HL-60 (cell line): Measurements from ENCODE around the gene MAGEF1.

ENCODE experiments used
- DNase-seq, 2 experiments: peaks; one replicate each; pipeline ENCODE4 v3.0.0-alpha.2; 2010 to 2020; ENCODE audit warnings: low read depth in 1 of 2, low spot score in 1 of 2
- H3K27ac ChIP-seq: fragments of 250-450 bp; sonication (Bioruptor Pico); replicated peaks from 2 replicates; pipeline ENCODE4 v1.5.1; 2020; ENCODE audit warnings: mild to moderate bottlenecking, moderate library complexity
- H3K27me3 ChIP-seq: fragments of 250-450 bp; sonication (Bioruptor Pico); 2 replicates; pipeline ENCODE4 v1.5.1; 2021; ENCODE audit warnings: mild to moderate bottlenecking, moderate library complexity; ENCODE audit not compliant: insufficient read depth, poor library complexity, severe bottlenecking
- H3K4me3 ChIP-seq: replicated peaks from 2 replicates; pipeline ENCODE4 v1.5.1; 2011; ENCODE audit warnings: mild to moderate bottlenecking, control low read depth, low read length; ENCODE audit not compliant: insufficient read depth
- CTCF ChIP-seq: IDR thresholded peaks from one replicate; pipeline ENCODE4 v1.5.1; 2011; ENCODE audit warnings: low read length, control low read depth, inconsistent platforms; ENCODE audit not compliant: insufficient read depth
- GABPA ChIP-seq: IDR thresholded peaks from 2 replicates; pipeline ENCODE4 v1.6.1; 2012; ENCODE audit warnings: low read depth
- POLR2AphosphoS5 ChIP-seq: IDR thresholded peaks from 2 replicates; pipeline ENCODE4 v1.6.1; 2012; ENCODE audit warnings: low read depth
- REST ChIP-seq: IDR thresholded peaks from 2 replicates; pipeline ENCODE4 v1.6.1; 2012; ENCODE audit warnings: low read depth; ENCODE audit not compliant: insufficient replicate concordance
- SPI1 ChIP-seq: IDR thresholded peaks from 2 replicates; pipeline ENCODE4 v1.6.1; 2012; ENCODE audit warnings: low read depth, mild to moderate bottlenecking, borderline replicate concordance

MAGEF1 gene

GRCh38 chr3:184693011-184693975 is 18.6 kb downstream of the MAGEF1 start:
- DNase-seq, result no peak
- Histone ChIP-seq H3K4me3 (no peak overlapping the region), H3K27ac (no peak overlapping the region), H3K27me3 (no peaks in the 10 kb centered on the region)
- TF ChIP-seq SPI1 (no peak), REST (no peak), GABPA (no peak), POLR2AphosphoS5 (no peak), CTCF (no peak)

GRCh38 chr3:184691397-184692231 is 20.2 kb downstream of the MAGEF1 start:
- peak in 1 of 2 experiments; percentile 34 for DNase-seq
- Histone ChIP-seq H3K4me3 (no peak overlapping the region), H3K27ac (no peak overlapping the region), H3K27me3 (no peaks in the 10 kb centered on the region)
- TF ChIP-seq SPI1, result peak; percentile 52; the same call in 1 of the 2 replicates
- no peak for TF ChIP-seq CTCF

GRCh38 chr3:184690192-184690883 is 21.5 kb downstream of the MAGEF1 start:
- H3K27ac ChIP-seq, result no peak overlapping the region
- DNase-seq, result no peak
- no peaks in the 10 kb centered on the region for H3K27me3 ChIP-seq

More at GRCh38 chr3:184690192-184690883, 21.5 kb downstream of the MAGEF1 start:
- H3K4me3 ChIP-seq, result no peak overlapping the region
- TF ChIP-seq REST (no peak), POLR2AphosphoS5 (no peak), GABPA (no peak), CTCF (no peak), SPI1 (no peak)
